Measurements from ENCODE around the gene IPO11. TPM values are rescaled to one million over a fixed set of nuclear protein-coding genes. Genes with fewer than 3 reads are reported as not detected.

IPO11 gene
- total and polyA plus RNA-seq, 2 of the 13 experiments (the other 11 are each of a cell fraction or from before 2014, with no cell fraction given): 13.9 to 24.4 TPM

- no peak overlapping the region for H3K27ac ChIP-seq (ENCODE audit: extremely low read length, insufficient read depth, low read length)
- H3K4me3 ChIP-seq (replicated peaks in 1 of 3; ENCODE audit: insufficient read depth in 1 of 3, low read depth in 2 of 3, low read length in 3 of 3): no peak overlapping the region
- DNase-seq (ENCODE audit: low spot score): no peak
- no peaks in the 10 kb centered on the region for H3K79me2 ChIP-seq (ENCODE audit: insufficient read depth, low read length)
- ChIA-PET CTCF (ENCODE audit: low intra/inter-chr PET ratio, low total read pairs) (no interaction called here), POLR2A (no interaction called here)
- H3K36me3 ChIP-seq (replicated peaks in 1 of 2; ENCODE audit: control insufficient read depth in 1 of 2, insufficient read depth in 2 of 2, low read length in 2 of 2): peaks cover 4 to 11% of the 10 kb centered on the region in 2 experiments; a peak in 4 of 5 replicates
- H3K27me3 ChIP-seq (ENCODE audit: control insufficient read depth in 1 of 2, insufficient read depth in 2 of 2, low read length in 2 of 2): no peaks in the 10 kb centered on the region
- intact Hi-C loops (cut with micrococcal nuclease; ENCODE audit: unreplicated experiment): no loop called here
- no peak overlapping the region for H3K4me2 ChIP-seq (ENCODE audit: low read depth, low read length)
- FAIRE-seq: no peak
- no peaks in the 10 kb centered on the region for H3K9me3 ChIP-seq (ENCODE audit: low read length)
- no peak overlapping the region for H2AFZ ChIP-seq (ENCODE audit: low read length)
- ATAC-seq: no peak
- H4K20me1 ChIP-seq (ENCODE audit: insufficient read depth, low read length): no peaks in the 10 kb centered on the region
- BruUV-seq (replicated peaks): no TSS peak
- H3K9ac ChIP-seq (ENCODE audit: insufficient read depth, low read depth, low read length): no peak overlapping the region
- no peaks in the 10 kb centered on the region for H3K4me1 ChIP-seq (ENCODE audit: insufficient read depth, low read length)
- TF ChIP-seq ETV6 (CRISPR knock-in tag; conservative IDR thresholded peaks at IDR 0.05): no peak
- no peak for TF ChIP-seq FLYWCH1 (CRISPR knock-in tag; IDR thresholded peaks at IDR 0.05)
- no peak for TF ChIP-seq ZNF775 (CRISPR knock-in tag; IDR thresholded peaks at IDR 0.05; ENCODE audit: borderline replicate concordance)
- in situ Hi-C loops (cut with HindIII; ENCODE audit: extremely low pct_ligation_motif_present, low pct_unique_long_range_greater_than_20kb): no loop called here
These were observed 41.2 kb upstream of the IPO11 start for GRCh38 chr5:62371409-62371808.

- 95% methylated on average over 3 of the region's 3 CpGs for WGBS (ENCODE audit: low lambda C conversion rate)
- ATAC-seq: no peak
These were observed 40.0 kb upstream of the IPO11 start for GRCh38 chr5:62372600-62372999.

More at GRCh38 chr5:62372600-62372999, 40.0 kb upstream of the IPO11 start:
- Histone ChIP-seq H3K4me2 (ENCODE audit: low read depth, low read length) (no peak overlapping the region), H3K27ac (ENCODE audit: extremely low read length, insufficient read depth, low read length) (no peak overlapping the region), H3K9me3 (ENCODE audit: low read length) (no peaks in the 10 kb centered on the region), H4K20me1 (ENCODE audit: insufficient read depth, low read length) (no peaks in the 10 kb centered on the region), H3K36me3 (replicated peaks in 1 of 2; ENCODE audit: control insufficient read depth in 1 of 2, insufficient read depth in 2 of 2, low read length in 2 of 2) (peaks cover 4 to 12% of the 10 kb centered on the region in 2 experiments; a peak in 4 of 5 replicates), H2AFZ (ENCODE audit: low read length) (no peak overlapping the region), H3K27me3 (ENCODE audit: control insufficient read depth in 1 of 2, insufficient read depth in 2 of 2, low read length in 2 of 2) (no peaks in the 10 kb centered on the region), H3K9ac (ENCODE audit: insufficient read depth, low read depth, low read length) (no peak overlapping the region), H3K4me3 (replicated peaks in 1 of 3; ENCODE audit: insufficient read depth in 1 of 3, low read depth in 2 of 3, low read length in 3 of 3) (no peak overlapping the region), H3K4me1 (ENCODE audit: insufficient read depth, low read length) (no peaks in the 10 kb centered on the region), H3K79me2 (ENCODE audit: insufficient read depth, low read length) (no peaks in the 10 kb centered on the region)
- in situ Hi-C loops (cut with HindIII; ENCODE audit: extremely low pct_ligation_motif_present, low pct_unique_long_range_greater_than_20kb): no loop called here
- no peak for FAIRE-seq
- TF ChIP-seq ATF7 (IDR thresholded peaks at IDR 0.05) (peak; percentile 57), ATF7 (CRISPR knock-in tag; IDR thresholded peaks at IDR 0.05) (no peak), NCOA5 (CRISPR knock-in tag; IDR thresholded peaks at IDR 0.05) (no peak)
- ChIA-PET CTCF (ENCODE audit: low intra/inter-chr PET ratio, low total read pairs) (no interaction called here), POLR2A (no interaction called here)
- DNase-seq (ENCODE audit: low spot score): no peak
- no TSS peak for BruUV-seq (replicated peaks)
- intact Hi-C loops (cut with micrococcal nuclease; ENCODE audit: unreplicated experiment): no loop called here

Data from HepG2 (cell line).